Loucy (cell line): ENCODE measurements around the gene TF.

Experiments
- H2AFZ ChIP-seq: fragments of 200-600 bp; sonication (generic); 2 replicates; pipeline ENCODE4 v1.6.0; 2016; ENCODE audit warnings: antibody characterized with exemption, mild to moderate bottlenecking, low read length, moderate library complexity
- H3F3A ChIP-seq: fragments of 200-600 bp; 2 replicates; pipeline ENCODE4 v1.6.0; 2016; ENCODE audit warnings: antibody characterized with exemption, low read depth, mild to moderate bottlenecking
- H3K27me3 ChIP-seq: fragments of 200-600 bp; sonication (generic); 2 replicates; pipeline ENCODE4 v1.6.1; 2014; ENCODE audit warnings: low read length, mild to moderate bottlenecking; ENCODE audit not compliant: insufficient read depth, poor library complexity, severe bottlenecking
- H3K36me3 ChIP-seq: fragments of 200-600 bp; sonication (generic); 2 replicates; pipeline ENCODE4 v1.6.1; 2016; ENCODE audit warnings: low read length; ENCODE audit not compliant: insufficient read depth
- H3K4me1 ChIP-seq: fragments of 200-600 bp; sonication (generic); 2 replicates; pipeline ENCODE4 v1.5.1; 2014; ENCODE audit warnings: low read length, mild to moderate bottlenecking; ENCODE audit not compliant: insufficient read depth, poor library complexity, severe bottlenecking
- H3K4me2 ChIP-seq: fragments of 200-600 bp; sonication (generic); 2 replicates; pipeline ENCODE4 v1.6.0; 2014; ENCODE audit warnings: antibody characterized with exemption, low read length, low read depth, mild to moderate bottlenecking; ENCODE audit not compliant: poor library complexity, severe bottlenecking
- H3K4me3 ChIP-seq: fragments of 200-600 bp; sonication (generic); 2 replicates; pipeline ENCODE4 v1.5.1; 2014; ENCODE audit warnings: low read length, mild to moderate bottlenecking, mixed read lengths; ENCODE audit not compliant: poor library complexity, severe bottlenecking
- H3K79me2 ChIP-seq: fragments of 200-600 bp; sonication (generic); 2 replicates; pipeline ENCODE4 v1.6.1; 2014; ENCODE audit warnings: low read length; ENCODE audit not compliant: insufficient read depth
- H3K9ac ChIP-seq: fragments of 200-600 bp; sonication (generic); 2 replicates; pipeline ENCODE4 v1.6.0; 2014; ENCODE audit warnings: mild to moderate bottlenecking, low read depth, low read length, moderate library complexity; ENCODE audit not compliant: poor library complexity, severe bottlenecking
- H3K9me2 ChIP-seq: fragments of 200-600 bp; sonication (generic); replicated peaks from 2 replicates; pipeline ENCODE4 v1.6.1; 2016; ENCODE audit warnings: low read depth, low read length, mixed read lengths
- H3K9me3 ChIP-seq: fragments of 200-600 bp; sonication (generic); 2 replicates; pipeline ENCODE4 v1.6.1; 2014; ENCODE audit warnings: mild to moderate bottlenecking, antibody characterized with exemption, low read length, low read depth; ENCODE audit not compliant: insufficient read depth
- H4K20me1 ChIP-seq: fragments of 200-600 bp; sonication (generic); 2 replicates; pipeline ENCODE4 v1.6.0; 2014; ENCODE audit warnings: antibody characterized with exemption, low read length, mild to moderate bottlenecking; ENCODE audit not compliant: insufficient read depth, poor library complexity, severe bottlenecking
- CTCF ChIP-seq: fragments of 200-600 bp; sonication (generic); conservative IDR thresholded peaks from 2 replicates; pipeline ENCODE4 v1.5.1; 2014; ENCODE audit warnings: mild to moderate bottlenecking, antibody characterized with exemption, low read length
- EZH2phosphoT487 ChIP-seq: fragments of 200-600 bp; IDR thresholded peaks from 2 replicates; pipeline ENCODE4 v1.6.1; 2018; ENCODE audit warnings: antibody characterized with exemption, mild to moderate bottlenecking, moderate library complexity, borderline replicate concordance

Gene TF

GRCh38 chr3:133805702-133806475, 59.7 kb downstream of the TF start, which contains the start of gene SRPRB:
SRPRB (plus strand) TSS chr3:133805815; CDS start chr3:133805849, 34 bp downstream.
- peak within 1 kb of the TSS; percentile 100 for H2AFZ ChIP-seq
- H3K4me3 ChIP-seq = peak within 1 kb of the TSS; percentile 85
- no peaks in the 10 kb centered on the region for H3F3A ChIP-seq
- peaks cover 2% of the 10 kb centered on the region; the same call in 1 of the 2 replicates for H3K36me3 ChIP-seq
- peaks cover 30% of the 10 kb centered on the region for H3K4me1 ChIP-seq
- no peaks in the 10 kb centered on the region for H3K9me3 ChIP-seq
- peaks cover 3% of the 10 kb centered on the region for H3K27me3 ChIP-seq
- H3K9ac ChIP-seq = peak within 1 kb of the TSS; percentile 74
- no peaks in the 10 kb centered on the region for H3K9me2 ChIP-seq
- H4K20me1 ChIP-seq = peaks cover 19% of the 10 kb centered on the region
- no peak for TF ChIP-seq EZH2phosphoT487
- no peak for TF ChIP-seq CTCF
- peaks cover 34% of the 10 kb centered on the region for H3K79me2 ChIP-seq
- peak within 1 kb of the TSS; percentile 98 for H3K4me2 ChIP-seq

- no peaks in the 10 kb centered on the region for H3F3A ChIP-seq
- H3K9ac ChIP-seq = no peak overlapping the region
- H2AFZ ChIP-seq = no peak overlapping the region
- peaks cover 12% of the 10 kb centered on the region; the same call in 1 of the 2 replicates for H3K79me2 ChIP-seq
- peaks cover 10% of the 10 kb centered on the region for H3K4me1 ChIP-seq
- no peak overlapping the region for H3K4me3 ChIP-seq
- peaks cover 48% of the 10 kb centered on the region for H3K36me3 ChIP-seq
- H3K9me2 ChIP-seq = no peaks in the 10 kb centered on the region
- no peaks in the 10 kb centered on the region for H3K9me3 ChIP-seq
- no peak for TF ChIP-seq CTCF
- TF ChIP-seq EZH2phosphoT487 = no peak
- H3K4me2 ChIP-seq = no peak overlapping the region
- no peaks in the 10 kb centered on the region for H3K27me3 ChIP-seq
- H4K20me1 ChIP-seq = peaks cover 12% of the 10 kb centered on the region
Observed at GRCh38 chr3:133812872-133813271, 66.7 kb downstream of the TF start.

- Histone ChIP-seq H2AFZ (no peak overlapping the region), H3K9me2 (no peaks in the 10 kb centered on the region), H3K9me3 (no peaks in the 10 kb centered on the region), H3F3A (no peaks in the 10 kb centered on the region), H4K20me1 (peaks cover 7% of the 10 kb centered on the region), H3K4me3 (no peak overlapping the region), H3K79me2 (no peaks in the 10 kb centered on the region), H3K4me2 (no peak overlapping the region), H3K36me3 (peaks cover 65% of the 10 kb centered on the region), H3K27me3 (no peaks in the 10 kb centered on the region), H3K9ac (no peak overlapping the region), H3K4me1 (no peaks in the 10 kb centered on the region)
- TF ChIP-seq EZH2phosphoT487 (no peak), CTCF (no peak)
Observed at GRCh38 chr3:133815386-133815785, 69.2 kb downstream of the TF start.
